ENCODE results near the gene HBS1L.

The HBS1L gene

GRCh38 chr6:135054569-135055498 is at the start of gene HBS1L:
Gene HBS1L (minus strand): TSS chr6:135054822. CDS start chr6:135054691, 131 bp downstream.
- peak; percentile 87 to 97 (median 95) for DNase-seq

- DNase-seq, result no peak
Measured at GRCh38 chr6:135104199-135104598, 49.6 kb upstream of the HBS1L start.

- no peak for DNase-seq
Measured at GRCh38 chr6:135102191-135102590, 47.6 kb upstream of the HBS1L start.

GRCh38 chr6:135097172-135097571 is 42.5 kb upstream of the HBS1L start:
- DNase-seq, result no peak

GRCh38 chr6:135096403-135097130 is 41.9 kb upstream of the HBS1L start:
- no peak for DNase-seq

- DNase-seq, result no peak
Measured at GRCh38 chr6:135095716-135096115, 41.1 kb upstream of the HBS1L start.

- DNase-seq, result peak; percentile 5 to 68 (median 34)
Measured at GRCh38 chr6:135094403-135094821, 39.8 kb upstream of the HBS1L start.

- no peak for DNase-seq
Measured at GRCh38 chr6:135093578-135093977, 39.0 kb upstream of the HBS1L start.

GRCh38 chr6:135092724-135093123 is 38.1 kb upstream of the HBS1L start:
- DNase-seq, result no peak

- DNase-seq, result no peak
Measured at GRCh38 chr6:135090819-135091218, 36.2 kb upstream of the HBS1L start.

GRCh38 chr6:135089901-135090300 is 35.3 kb upstream of the HBS1L start:
- DNase-seq, result no peak

GRCh38 chr6:135088818-135089809 is 34.5 kb upstream of the HBS1L start:
- peak in 1 of 6 experiments; percentile 39 for DNase-seq

- no peak for DNase-seq
Measured at GRCh38 chr6:135088281-135088680, 33.7 kb upstream of the HBS1L start.

- peak; percentile 19 to 79 (median 64) for DNase-seq
Measured at GRCh38 chr6:135087803-135088202, 33.2 kb upstream of the HBS1L start.

- DNase-seq, result peak in 1 of 6 experiments; percentile 21
Measured at GRCh38 chr6:135087403-135087802, 32.8 kb upstream of the HBS1L start.

GRCh38 chr6:135086414-135086764 is 31.8 kb upstream of the HBS1L start:
- no peak for DNase-seq

GRCh38 chr6:135085700-135086413 is 31.2 kb upstream of the HBS1L start:
- DNase-seq, result no peak

GRCh38 chr6:135084916-135085269 is 30.3 kb upstream of the HBS1L start:
- no peak for DNase-seq

- no peak for DNase-seq
Measured at GRCh38 chr6:135084001-135084915, 29.6 kb upstream of the HBS1L start.

GRCh38 chr6:135081966-135082365 is 27.3 kb upstream of the HBS1L start:
- DNase-seq, result no peak

GRCh38 chr6:135075018-135075417 is 20.4 kb upstream of the HBS1L start:
- DNase-seq, result no peak
